ENCODE data around the gene DNAH14. TPM values are rescaled to one million over a fixed set of nuclear protein-coding genes. Genes with fewer than 3 reads are reported as not detected.

Gene DNAH14
- total and polyA plus RNA-seq, 2 of the 13 experiments (the other 11 are each of a cell fraction or from before 2014, with no cell fraction given) = 4.5 to 27.5 TPM

GRCh38 chr1:225442123-225442505 is 512.6 kb downstream of the DNAH14 start:
- H3K4me2 ChIP-seq (ENCODE audit: low read depth, low read length) = peak overlapping the region; percentile 95
- intact Hi-C loops (cut with micrococcal nuclease; ENCODE audit: unreplicated experiment) = loop anchor here (5.0 kb wide), 1 partner anchor 125 kb away; no protein-coding TSS in a partner anchor

More at GRCh38 chr1:225442123-225442505, 512.6 kb downstream of the DNAH14 start:
- DNase-seq (ENCODE audit: low spot score) (no peak), ATAC-seq (peak; percentile 41), FAIRE-seq (no peak)
- POLR2A ChIA-PET = interaction anchor here (0.7 to 2.5 kb wide), 10 partner anchors 9 to 620 kb away, joined by 3 to 7 read pairs (median 4); partner anchors contain the start of genes H3-3A, PYCR2 and SDE2
- no peaks in the 10 kb centered on the region for H3K36me3 ChIP-seq (replicated peaks in 1 of 2; ENCODE audit: control insufficient read depth in 1 of 2, insufficient read depth in 2 of 2, low read length in 2 of 2)
- BruUV-seq (replicated peaks) = no TSS peak
- peak overlapping the region; percentile 72 for H2AFZ ChIP-seq (ENCODE audit: low read length)
- in situ Hi-C loops (cut with HindIII; ENCODE audit: extremely low pct_ligation_motif_present, low pct_unique_long_range_greater_than_20kb) = no loop called here
- peak overlapping the region; percentile 81 for H3K27ac ChIP-seq (ENCODE audit: extremely low read length, insufficient read depth, low read length)
- no peaks in the 10 kb centered on the region for H3K9me3 ChIP-seq (ENCODE audit: low read length)
- CTCF ChIA-PET (ENCODE audit: low intra/inter-chr PET ratio, low total read pairs) = interaction anchor here (0.9 to 1.3 kb wide), 2 partner anchors 33 to 123 kb away, joined by 3 to 6 read pairs; no protein-coding TSS in a partner anchor
- peak overlapping the region; percentile 44 to 67 (median 48) for H3K4me3 ChIP-seq (replicated peaks in 1 of 3; ENCODE audit: insufficient read depth in 1 of 3, low read depth in 2 of 3, low read length in 3 of 3)
- H3K27me3 ChIP-seq (ENCODE audit: control insufficient read depth in 1 of 2, insufficient read depth in 2 of 2, low read length in 2 of 2) = no peaks in the 10 kb centered on the region
- TF ChIP-seq HIVEP1 (CRISPR knock-in tag; IDR thresholded peaks at IDR 0.05) (no peak), MXD4 (CRISPR knock-in tag; IDR thresholded peaks at IDR 0.05) (no peak), RXRA (CRISPR knock-in tag; IDR thresholded peaks at IDR 0.05) (0 out of 2 replicates have a peak, but pooled peaks have one; percentile 22), ZFP36L2 (CRISPR knock-in tag; IDR thresholded peaks at IDR 0.05) (no peak), ZNF687 (CRISPR knock-in tag; IDR thresholded peaks at IDR 0.05) (peak; percentile 11; the same call in 1 of the 2 replicates), KAT2B (IDR thresholded peaks at IDR 0.05; ENCODE audit: borderline replicate concordance, low read depth, low read length) (no peak), KDM5B (CRISPR knock-in tag; IDR thresholded peaks at IDR 0.05; ENCODE audit: borderline replicate concordance) (0 out of 2 replicates have a peak, but pooled peaks have one; percentile 32), RORA (CRISPR knock-in tag; IDR thresholded peaks at IDR 0.05) (no peak), KDM5A (IDR thresholded peaks at IDR 0.05; ENCODE audit: borderline replicate concordance, low read length) (no peak), ZFX (CRISPR knock-in tag; IDR thresholded peaks at IDR 0.05; ENCODE audit: low read depth) (0 out of 2 replicates have a peak, but pooled peaks have one; percentile 20), SNRNP70 (IDR thresholded peaks at IDR 0.05; ENCODE audit: low read depth, low read length) (no peak)
- no peaks in the 10 kb centered on the region for H4K20me1 ChIP-seq (ENCODE audit: insufficient read depth, low read length)
- peak overlapping the region; percentile 56 for H3K9ac ChIP-seq (ENCODE audit: insufficient read depth, low read depth, low read length)
- H3K4me1 ChIP-seq (ENCODE audit: insufficient read depth, low read length) = peaks cover 74% of the 10 kb centered on the region
- H3K79me2 ChIP-seq (ENCODE audit: insufficient read depth, low read length) = no peaks in the 10 kb centered on the region
- WGBS (ENCODE audit: low lambda C conversion rate) = 0% methylated on average over 2 of the region's 3 CpGs
